ENCODE results near the gene COG8.

DNA sequence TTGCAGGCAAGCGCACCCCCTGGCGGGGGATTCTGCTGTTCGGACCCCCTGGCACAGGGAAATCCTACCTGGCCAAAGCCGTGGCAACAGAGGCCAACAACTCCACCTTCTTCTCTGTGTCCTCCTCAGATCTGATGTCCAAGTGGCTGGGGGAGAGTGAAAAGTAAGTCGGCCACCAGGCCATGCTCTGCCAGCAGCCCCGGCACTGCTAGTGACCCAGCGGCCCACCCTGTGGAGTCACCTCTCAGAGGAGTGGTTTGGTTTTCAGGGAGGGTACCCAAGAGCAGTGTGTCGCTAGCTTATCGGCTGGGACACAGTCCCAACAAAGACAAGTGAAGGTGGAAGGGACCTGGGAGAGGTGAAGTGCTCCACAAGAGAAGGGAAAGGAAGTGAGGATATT, 20.0 kb downstream of the COG8 start:
- TF ChIP-seq, protein P1, sequence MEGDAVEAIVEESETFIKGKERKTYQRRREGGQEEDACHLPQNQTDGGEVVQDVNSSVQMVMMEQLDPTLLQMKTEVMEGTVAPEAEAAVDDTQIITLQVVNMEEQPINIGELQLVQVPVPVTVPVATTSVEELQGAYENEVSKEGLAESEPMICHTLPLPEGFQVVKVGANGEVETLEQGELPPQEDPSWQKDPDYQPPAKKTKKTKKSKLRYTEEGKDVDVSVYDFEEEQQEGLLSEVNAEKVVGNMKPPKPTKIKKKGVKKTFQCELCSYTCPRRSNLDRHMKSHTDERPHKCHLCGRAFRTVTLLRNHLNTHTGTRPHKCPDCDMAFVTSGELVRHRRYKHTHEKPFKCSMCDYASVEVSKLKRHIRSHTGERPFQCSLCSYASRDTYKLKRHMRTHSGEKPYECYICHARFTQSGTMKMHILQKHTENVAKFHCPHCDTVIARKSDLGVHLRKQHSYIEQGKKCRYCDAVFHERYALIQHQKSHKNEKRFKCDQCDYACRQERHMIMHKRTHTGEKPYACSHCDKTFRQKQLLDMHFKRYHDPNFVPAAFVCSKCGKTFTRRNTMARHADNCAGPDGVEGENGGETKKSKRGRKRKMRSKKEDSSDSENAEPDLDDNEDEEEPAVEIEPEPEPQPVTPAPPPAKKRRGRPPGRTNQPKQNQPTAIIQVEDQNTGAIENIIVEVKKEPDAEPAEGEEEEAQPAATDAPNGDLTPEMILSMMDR (IDR thresholded peaks at IDR 0.05; ENCODE audit: low read depth, low read length, missing input control) = no peak
- TF ChIP-seq, protein P2, sequence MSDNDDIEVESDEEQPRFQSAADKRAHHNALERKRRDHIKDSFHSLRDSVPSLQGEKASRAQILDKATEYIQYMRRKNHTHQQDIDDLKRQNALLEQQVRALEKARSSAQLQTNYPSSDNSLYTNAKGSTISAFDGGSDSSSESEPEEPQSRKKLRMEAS (IDR thresholded peaks at IDR 0.05) = no peak
- no peak for TF ChIP-seq JUND (IDR thresholded peaks at IDR 0.05)
- no peak for TF ChIP-seq YY1 (IDR thresholded peaks at IDR 0.05)
- TF ChIP-seq FOXA2 (IDR thresholded peaks at IDR 0.05) = no peak
- TF ChIP-seq, protein P3, sequence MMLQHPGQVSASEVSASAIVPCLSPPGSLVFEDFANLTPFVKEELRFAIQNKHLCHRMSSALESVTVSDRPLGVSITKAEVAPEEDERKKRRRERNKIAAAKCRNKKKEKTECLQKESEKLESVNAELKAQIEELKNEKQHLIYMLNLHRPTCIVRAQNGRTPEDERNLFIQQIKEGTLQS (IDR thresholded peaks at IDR 0.05) = no peak
- TF ChIP-seq RXRA (IDR thresholded peaks at IDR 0.05) = no peak
- TF ChIP-seq, protein P4, sequence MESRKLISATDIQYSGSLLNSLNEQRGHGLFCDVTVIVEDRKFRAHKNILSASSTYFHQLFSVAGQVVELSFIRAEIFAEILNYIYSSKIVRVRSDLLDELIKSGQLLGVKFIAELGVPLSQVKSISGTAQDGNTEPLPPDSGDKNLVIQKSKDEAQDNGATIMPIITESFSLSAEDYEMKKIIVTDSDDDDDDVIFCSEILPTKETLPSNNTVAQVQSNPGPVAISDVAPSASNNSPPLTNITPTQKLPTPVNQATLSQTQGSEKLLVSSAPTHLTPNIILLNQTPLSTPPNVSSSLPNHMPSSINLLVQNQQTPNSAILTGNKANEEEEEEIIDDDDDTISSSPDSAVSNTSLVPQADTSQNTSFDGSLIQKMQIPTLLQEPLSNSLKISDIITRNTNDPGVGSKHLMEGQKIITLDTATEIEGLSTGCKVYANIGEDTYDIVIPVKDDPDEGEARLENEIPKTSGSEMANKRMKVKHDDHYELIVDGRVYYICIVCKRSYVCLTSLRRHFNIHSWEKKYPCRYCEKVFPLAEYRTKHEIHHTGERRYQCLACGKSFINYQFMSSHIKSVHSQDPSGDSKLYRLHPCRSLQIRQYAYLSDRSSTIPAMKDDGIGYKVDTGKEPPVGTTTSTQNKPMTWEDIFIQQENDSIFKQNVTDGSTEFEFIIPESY (IDR thresholded peaks at IDR 0.05) = no peak
- no peak for TF ChIP-seq SP1 (IDR thresholded peaks at IDR 0.05)
- TF ChIP-seq, protein P5, sequence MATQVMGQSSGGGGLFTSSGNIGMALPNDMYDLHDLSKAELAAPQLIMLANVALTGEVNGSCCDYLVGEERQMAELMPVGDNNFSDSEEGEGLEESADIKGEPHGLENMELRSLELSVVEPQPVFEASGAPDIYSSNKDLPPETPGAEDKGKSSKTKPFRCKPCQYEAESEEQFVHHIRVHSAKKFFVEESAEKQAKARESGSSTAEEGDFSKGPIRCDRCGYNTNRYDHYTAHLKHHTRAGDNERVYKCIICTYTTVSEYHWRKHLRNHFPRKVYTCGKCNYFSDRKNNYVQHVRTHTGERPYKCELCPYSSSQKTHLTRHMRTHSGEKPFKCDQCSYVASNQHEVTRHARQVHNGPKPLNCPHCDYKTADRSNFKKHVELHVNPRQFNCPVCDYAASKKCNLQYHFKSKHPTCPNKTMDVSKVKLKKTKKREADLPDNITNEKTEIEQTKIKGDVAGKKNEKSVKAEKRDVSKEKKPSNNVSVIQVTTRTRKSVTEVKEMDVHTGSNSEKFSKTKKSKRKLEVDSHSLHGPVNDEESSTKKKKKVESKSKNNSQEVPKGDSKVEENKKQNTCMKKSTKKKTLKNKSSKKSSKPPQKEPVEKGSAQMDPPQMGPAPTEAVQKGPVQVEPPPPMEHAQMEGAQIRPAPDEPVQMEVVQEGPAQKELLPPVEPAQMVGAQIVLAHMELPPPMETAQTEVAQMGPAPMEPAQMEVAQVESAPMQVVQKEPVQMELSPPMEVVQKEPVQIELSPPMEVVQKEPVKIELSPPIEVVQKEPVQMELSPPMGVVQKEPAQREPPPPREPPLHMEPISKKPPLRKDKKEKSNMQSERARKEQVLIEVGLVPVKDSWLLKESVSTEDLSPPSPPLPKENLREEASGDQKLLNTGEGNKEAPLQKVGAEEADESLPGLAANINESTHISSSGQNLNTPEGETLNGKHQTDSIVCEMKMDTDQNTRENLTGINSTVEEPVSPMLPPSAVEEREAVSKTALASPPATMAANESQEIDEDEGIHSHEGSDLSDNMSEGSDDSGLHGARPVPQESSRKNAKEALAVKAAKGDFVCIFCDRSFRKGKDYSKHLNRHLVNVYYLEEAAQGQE (IDR thresholded peaks at IDR 0.05) = no peak
- no peak for TF ChIP-seq GABPA (IDR thresholded peaks at IDR 0.05 in 1 of 2, conservative IDR thresholded peaks at IDR 0.05 in 1 of 2)
